ENCODE measurements around the gene MYO18A.

DNA sequence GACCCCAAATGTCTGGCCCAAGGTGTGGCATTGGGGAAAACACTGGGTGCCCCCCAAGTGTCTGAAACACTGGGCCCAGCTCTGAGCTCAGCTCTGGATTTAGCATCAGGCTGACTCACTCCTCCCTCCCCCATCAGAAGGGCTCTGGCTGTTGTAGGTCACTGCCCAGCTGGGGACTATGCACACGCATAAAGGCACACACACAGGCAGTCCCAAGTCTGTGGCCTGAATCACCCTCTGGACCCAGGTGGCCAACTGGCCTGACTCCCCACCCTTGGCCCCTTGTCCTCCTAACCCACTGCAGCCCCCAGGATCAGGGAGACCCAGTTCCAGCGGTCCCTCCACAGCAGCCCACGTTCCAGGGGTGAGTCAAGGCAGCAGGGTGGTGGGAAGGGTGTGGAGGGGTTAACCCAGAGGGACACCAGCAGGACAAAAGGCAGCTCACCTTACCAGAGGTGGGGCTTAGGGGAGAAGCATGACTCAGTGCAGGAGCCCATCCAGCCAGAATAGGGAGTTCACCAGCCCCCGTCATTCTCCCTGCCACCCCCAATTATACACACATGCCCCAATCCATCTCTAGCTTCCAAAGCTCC is 47.0 kb downstream of the MYO18A start:
- TF ChIP-seq, protein P1, sequence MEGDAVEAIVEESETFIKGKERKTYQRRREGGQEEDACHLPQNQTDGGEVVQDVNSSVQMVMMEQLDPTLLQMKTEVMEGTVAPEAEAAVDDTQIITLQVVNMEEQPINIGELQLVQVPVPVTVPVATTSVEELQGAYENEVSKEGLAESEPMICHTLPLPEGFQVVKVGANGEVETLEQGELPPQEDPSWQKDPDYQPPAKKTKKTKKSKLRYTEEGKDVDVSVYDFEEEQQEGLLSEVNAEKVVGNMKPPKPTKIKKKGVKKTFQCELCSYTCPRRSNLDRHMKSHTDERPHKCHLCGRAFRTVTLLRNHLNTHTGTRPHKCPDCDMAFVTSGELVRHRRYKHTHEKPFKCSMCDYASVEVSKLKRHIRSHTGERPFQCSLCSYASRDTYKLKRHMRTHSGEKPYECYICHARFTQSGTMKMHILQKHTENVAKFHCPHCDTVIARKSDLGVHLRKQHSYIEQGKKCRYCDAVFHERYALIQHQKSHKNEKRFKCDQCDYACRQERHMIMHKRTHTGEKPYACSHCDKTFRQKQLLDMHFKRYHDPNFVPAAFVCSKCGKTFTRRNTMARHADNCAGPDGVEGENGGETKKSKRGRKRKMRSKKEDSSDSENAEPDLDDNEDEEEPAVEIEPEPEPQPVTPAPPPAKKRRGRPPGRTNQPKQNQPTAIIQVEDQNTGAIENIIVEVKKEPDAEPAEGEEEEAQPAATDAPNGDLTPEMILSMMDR (IDR thresholded peaks at IDR 0.05; ENCODE audit: low read length) = no peak
- TF ChIP-seq EZH2 (optimal IDR thresholded peaks at IDR 0.05; ENCODE audit: low read depth, low read length) (no peak), EZH2phosphoT487 (IDR thresholded peaks at IDR 0.05; ENCODE audit: low read length) (no peak)
